Ishikawa (cell line): ENCODE data around the gene C2orf81.

Experiments
- CEBPB ChIP-seq: IDR thresholded peaks from 2 replicates; pipeline ENCODE4 v1.6.1; 2012
- CREB1 ChIP-seq: IDR thresholded peaks from 2 replicates; pipeline ENCODE4 v1.6.1; 2012; ENCODE audit warnings: low read depth
- EGR1 ChIP-seq: IDR thresholded peaks from 2 replicates; pipeline ENCODE4 v1.6.1; 2012
- EP300 ChIP-seq: IDR thresholded peaks from 2 replicates; pipeline ENCODE4 v1.6.1; 2012; ENCODE audit warnings: borderline replicate concordance
- FOXM1 ChIP-seq: IDR thresholded peaks from 2 replicates; pipeline ENCODE4 v1.6.1; 2012; ENCODE audit warnings: low read depth, borderline replicate concordance
- NFIC ChIP-seq: IDR thresholded peaks from 2 replicates; pipeline ENCODE4 v1.6.1; 2012
- RAD21 ChIP-seq: IDR thresholded peaks from 2 replicates; pipeline ENCODE4 v1.6.1; 2012; ENCODE audit warnings: low read depth
- TAF1 ChIP-seq: IDR thresholded peaks from 2 replicates; pipeline ENCODE4 v1.6.1; 2012; ENCODE audit warnings: low read depth, mild to moderate bottlenecking
- TCF12 ChIP-seq: IDR thresholded peaks from 2 replicates; pipeline ENCODE4 v1.6.1; 2012; ENCODE audit warnings: low read depth
- TEAD4 ChIP-seq: IDR thresholded peaks from 2 replicates; pipeline ENCODE4 v1.6.1; 2012
- YY1 ChIP-seq: IDR thresholded peaks from 2 replicates; pipeline ENCODE4 v1.6.1; 2012; ENCODE audit warnings: low read depth
- ZBTB7A ChIP-seq: IDR thresholded peaks from 2 replicates; pipeline ENCODE4 v1.6.1; 2012; ENCODE audit warnings: low read depth
- TF ChIP-seq, protein P1 (sequence below): IDR thresholded peaks from 2 replicates; pipeline ENCODE4 v1.6.1; 2012; ENCODE audit warnings: low read depth, mild to moderate bottlenecking
- TF ChIP-seq, protein P2 (sequence below): IDR thresholded peaks from 2 replicates; pipeline ENCODE4 v1.6.1; 2012
- TF ChIP-seq, protein P3 (sequence below): IDR thresholded peaks from 2 replicates; pipeline ENCODE4 v1.6.1; 2012

Gene C2orf81

DNA sequence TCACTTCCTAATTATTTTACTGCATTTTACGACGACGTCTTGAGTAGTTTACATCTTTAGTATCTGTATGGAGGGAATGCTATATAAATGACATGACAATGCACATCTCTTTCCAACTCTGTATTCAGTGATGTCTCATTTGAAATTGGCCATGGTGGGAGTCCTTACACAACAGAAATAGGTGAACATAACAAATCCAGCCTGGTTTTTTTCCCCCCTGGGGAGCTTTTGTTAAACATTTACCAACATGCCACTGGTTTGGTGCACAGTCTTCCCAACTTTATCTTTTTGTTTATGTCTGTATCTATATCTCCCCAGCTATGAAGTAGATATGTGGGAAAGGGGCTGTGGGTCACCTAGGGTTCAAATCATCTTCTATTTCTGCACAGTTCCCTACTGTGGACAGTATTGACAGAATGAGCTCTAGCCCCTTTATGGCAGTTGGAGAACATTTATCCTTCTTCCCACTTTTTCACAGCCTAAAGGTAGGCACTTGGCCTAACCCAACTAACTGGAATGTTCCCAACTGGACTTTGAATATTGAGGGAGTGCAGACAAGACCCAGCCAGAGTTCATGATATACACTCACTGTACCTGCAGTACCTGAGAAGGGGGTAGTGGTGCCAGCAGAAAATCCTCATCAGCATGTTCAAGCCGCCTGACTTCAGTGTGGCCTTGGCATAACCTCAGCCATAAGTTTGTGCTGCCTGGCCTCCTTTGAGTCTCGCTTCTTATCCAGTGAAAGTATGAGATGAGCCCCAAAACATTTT, 26.0 kb upstream of the C2orf81 start:
- TF ChIP-seq, protein P1, sequence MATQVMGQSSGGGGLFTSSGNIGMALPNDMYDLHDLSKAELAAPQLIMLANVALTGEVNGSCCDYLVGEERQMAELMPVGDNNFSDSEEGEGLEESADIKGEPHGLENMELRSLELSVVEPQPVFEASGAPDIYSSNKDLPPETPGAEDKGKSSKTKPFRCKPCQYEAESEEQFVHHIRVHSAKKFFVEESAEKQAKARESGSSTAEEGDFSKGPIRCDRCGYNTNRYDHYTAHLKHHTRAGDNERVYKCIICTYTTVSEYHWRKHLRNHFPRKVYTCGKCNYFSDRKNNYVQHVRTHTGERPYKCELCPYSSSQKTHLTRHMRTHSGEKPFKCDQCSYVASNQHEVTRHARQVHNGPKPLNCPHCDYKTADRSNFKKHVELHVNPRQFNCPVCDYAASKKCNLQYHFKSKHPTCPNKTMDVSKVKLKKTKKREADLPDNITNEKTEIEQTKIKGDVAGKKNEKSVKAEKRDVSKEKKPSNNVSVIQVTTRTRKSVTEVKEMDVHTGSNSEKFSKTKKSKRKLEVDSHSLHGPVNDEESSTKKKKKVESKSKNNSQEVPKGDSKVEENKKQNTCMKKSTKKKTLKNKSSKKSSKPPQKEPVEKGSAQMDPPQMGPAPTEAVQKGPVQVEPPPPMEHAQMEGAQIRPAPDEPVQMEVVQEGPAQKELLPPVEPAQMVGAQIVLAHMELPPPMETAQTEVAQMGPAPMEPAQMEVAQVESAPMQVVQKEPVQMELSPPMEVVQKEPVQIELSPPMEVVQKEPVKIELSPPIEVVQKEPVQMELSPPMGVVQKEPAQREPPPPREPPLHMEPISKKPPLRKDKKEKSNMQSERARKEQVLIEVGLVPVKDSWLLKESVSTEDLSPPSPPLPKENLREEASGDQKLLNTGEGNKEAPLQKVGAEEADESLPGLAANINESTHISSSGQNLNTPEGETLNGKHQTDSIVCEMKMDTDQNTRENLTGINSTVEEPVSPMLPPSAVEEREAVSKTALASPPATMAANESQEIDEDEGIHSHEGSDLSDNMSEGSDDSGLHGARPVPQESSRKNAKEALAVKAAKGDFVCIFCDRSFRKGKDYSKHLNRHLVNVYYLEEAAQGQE, result no peak
- no peak for TF ChIP-seq EGR1
- no peak for TF ChIP-seq RAD21
- TF ChIP-seq ZBTB7A, result no peak
- no peak for TF ChIP-seq TAF1

DNA sequence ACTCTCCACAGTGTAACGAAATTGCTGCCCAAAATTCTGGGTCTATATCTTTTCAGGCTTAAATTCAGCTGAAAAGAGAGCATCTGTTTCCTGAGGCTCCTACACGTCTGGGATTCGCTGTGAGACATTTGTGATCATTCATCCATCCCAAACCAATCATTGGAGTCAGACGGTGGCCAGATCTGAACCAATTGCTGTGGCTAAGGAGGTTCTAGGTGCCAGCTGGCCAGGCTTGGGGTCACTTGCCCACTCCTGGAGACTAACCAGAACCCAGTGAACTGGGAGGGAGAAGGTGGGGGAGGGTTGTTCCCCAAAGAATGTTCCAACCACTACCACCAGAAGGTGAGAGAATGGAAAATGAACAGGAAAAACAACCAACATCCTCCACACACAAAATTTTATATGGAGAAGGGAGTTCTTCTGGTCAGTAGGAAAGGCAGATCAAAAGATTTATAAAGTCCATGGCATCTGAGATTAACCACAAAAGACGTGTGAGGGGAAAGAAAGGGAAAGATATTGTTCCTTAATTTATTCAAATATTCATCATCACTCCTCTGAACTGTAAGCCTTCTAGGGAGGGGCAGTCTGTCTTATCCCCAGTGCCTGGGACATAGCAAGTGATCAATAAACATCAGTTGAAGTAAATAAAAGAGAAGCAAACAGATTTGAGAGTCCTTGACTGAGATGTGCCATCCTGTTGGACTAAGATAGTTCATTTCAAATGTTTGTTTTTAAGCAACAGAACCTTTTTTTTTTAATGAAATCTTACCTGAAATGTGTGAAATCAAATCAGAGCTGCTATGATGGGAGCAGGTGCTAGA, 23.3 kb upstream of the C2orf81 start:
- TF ChIP-seq, protein P1, result no peak
- no peak for TF ChIP-seq EP300
- TF ChIP-seq, protein P2, sequence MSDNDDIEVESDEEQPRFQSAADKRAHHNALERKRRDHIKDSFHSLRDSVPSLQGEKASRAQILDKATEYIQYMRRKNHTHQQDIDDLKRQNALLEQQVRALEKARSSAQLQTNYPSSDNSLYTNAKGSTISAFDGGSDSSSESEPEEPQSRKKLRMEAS, result no peak
- TF ChIP-seq FOXM1, result no peak
- no peak for TF ChIP-seq NFIC
- TF ChIP-seq ZBTB7A, result no peak
- no peak for TF ChIP-seq TCF12
- no peak for TF ChIP-seq YY1
- no peak for TF ChIP-seq TAF1
- TF ChIP-seq CEBPB, result no peak
- no peak for TF ChIP-seq RAD21
- TF ChIP-seq, protein P3, sequence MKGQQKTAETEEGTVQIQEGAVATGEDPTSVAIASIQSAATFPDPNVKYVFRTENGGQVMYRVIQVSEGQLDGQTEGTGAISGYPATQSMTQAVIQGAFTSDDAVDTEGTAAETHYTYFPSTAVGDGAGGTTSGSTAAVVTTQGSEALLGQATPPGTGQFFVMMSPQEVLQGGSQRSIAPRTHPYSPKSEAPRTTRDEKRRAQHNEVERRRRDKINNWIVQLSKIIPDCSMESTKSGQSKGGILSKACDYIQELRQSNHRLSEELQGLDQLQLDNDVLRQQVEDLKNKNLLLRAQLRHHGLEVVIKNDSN, result no peak
- TF ChIP-seq TEAD4, result no peak
- TF ChIP-seq EGR1, result no peak
- no peak for TF ChIP-seq CREB1

DNA sequence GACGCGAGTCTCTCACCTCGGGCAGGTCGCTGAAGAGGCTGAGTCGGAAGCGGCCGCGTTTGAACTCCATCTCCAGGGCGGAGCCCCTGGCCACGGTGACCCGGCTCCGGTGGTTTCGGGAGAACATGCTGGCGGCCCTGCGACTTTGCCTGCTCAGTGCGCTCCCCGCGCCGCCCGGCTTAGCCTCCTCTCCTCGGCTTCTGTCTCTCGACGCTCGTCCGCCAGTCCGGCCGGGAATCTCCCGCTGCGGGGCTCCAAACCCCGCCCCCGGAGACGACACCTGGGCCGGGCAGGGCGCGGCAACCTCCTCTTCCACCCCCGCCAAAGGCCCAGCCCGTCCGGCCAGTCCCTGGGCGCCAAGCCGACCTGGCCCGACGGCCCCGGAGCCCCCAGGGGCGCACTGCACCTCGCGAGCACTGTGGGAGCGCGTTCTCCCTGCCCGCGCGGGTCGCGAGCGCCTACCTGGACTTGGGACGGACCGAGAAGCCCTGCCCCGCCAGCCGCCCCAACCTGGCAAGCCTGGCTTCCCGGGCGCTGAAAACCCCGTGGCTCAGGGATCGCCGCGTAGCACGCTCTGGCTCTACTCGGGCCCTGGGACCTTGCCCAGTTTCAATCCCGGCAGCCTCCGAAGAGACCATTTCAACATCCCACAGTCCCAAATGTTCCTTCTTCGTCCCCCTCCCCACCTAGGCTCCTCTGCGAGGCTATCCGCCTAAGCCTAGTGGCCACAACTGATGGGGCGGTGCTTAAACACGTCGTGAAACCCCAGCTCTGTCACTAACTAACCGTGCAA, 20.5 kb upstream of the C2orf81 start, which contains the start of gene RTKN:
TSS of gene RTKN (minus strand) at position 248 of the 793 bp plus-strand sequence. CDS start at position 127, 121 bp downstream.
- TF ChIP-seq TAF1, result peak; percentile 80
- TF ChIP-seq CREB1, result no peak
- peak; percentile 94 for TF ChIP-seq ZBTB7A
- peak; percentile 80 for TF ChIP-seq TCF12
- TF ChIP-seq, protein P2, result peak; percentile 79
- TF ChIP-seq EGR1, result peak; percentile 92
- TF ChIP-seq TEAD4, result 0 out of 2 replicates have a peak, but pooled peaks have one; percentile 8
- TF ChIP-seq, protein P1, result no peak

DNA sequence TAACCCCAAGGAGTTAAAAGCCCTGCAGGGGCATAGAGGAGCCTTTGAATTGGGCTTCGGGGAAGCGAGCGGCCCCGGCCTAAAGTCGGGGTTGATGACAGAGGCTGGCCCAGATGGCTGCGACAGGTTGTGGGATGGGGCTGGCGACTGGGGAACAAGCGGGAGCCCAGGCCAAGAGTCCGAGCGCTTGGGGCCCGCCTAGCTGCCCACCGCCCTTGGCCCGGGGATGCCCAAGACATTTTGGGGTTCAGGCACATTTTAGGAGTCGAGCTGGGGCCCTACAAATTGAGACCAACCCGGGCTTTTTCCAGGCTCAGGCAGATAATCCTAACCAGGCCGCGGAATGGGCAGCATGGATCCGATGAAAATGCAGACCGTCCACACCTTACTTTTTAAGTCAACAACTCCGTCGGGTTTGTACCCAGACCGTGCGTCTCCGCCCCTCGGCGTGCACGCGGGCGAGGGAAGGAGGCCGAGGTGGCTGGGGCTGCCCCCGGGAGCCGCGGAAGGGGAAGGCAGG, 19.8 kb upstream of the C2orf81 start:
- TF ChIP-seq NFIC (no peak), EGR1 (no peak), ZBTB7A (no peak), RAD21 (no peak)
- TF ChIP-seq, protein P2, result peak; percentile 76; the same call in 1 of the 2 replicates
- TF ChIP-seq, protein P1, result no peak
- TF ChIP-seq, protein P3, result no peak
